ENCODE results near the gene SLC7A6. TPM values are rescaled to one million over a fixed set of nuclear protein-coding genes. Genes with fewer than 3 reads are reported as not detected.
A peak's percentile ranks its signal among the peaks of the same experiment; 100 is the strongest.

SLC7A6 gene
- total and polyA plus RNA-seq, 2 of the 8 experiments (the other 6 are each of a cell fraction or from before 2014, with no cell fraction given), result 28.0 to 37.8 TPM

GRCh38 chr16:68249371-68249770, 15.0 kb upstream of the SLC7A6 start:
- Histone ChIP-seq H4K8ac (ENCODE audit: extremely low read depth, insufficient read depth, low read length) (peak overlapping the region; percentile 16; the same call in 1 of the 2 replicates), H2AFZ (ENCODE audit: low read length) (no peak overlapping the region), H2BK120ac (replicated peaks; ENCODE audit: low read depth, low read length) (no peak overlapping the region), H2BK12ac (ENCODE audit: low read depth, low read length) (no peak overlapping the region), H3K79me1 (ENCODE audit: low read depth, low read length) (peaks cover 2% of the 10 kb centered on the region; the same call in 1 of the 2 replicates), H3K4me1 (replicated peaks in 1 of 4; ENCODE audit: control insufficient read depth in 3 of 4, insufficient read depth in 4 of 4, low read length in 3 of 4) (peaks cover 0 to 4% (median 2%) of the 10 kb centered on the region in 4 experiments; a peak in 5 of 7 replicates), H3K79me2 (ENCODE audit: control insufficient read depth in 1 of 2, insufficient read depth in 2 of 2, low read length in 2 of 2) (no peaks in the 10 kb centered on the region), H3K14ac (ENCODE audit: insufficient read length) (no peak overlapping the region), H3K36me3 (ENCODE audit: control insufficient read depth in 2 of 4, insufficient read depth in 4 of 4, low read length in 3 of 4) (no peaks in the 10 kb centered on the region), H4K20me1 (replicated peaks in 1 of 2; ENCODE audit: control insufficient read depth in 1 of 2, insufficient read depth in 2 of 2, low read length in 2 of 2) (no peaks in the 10 kb centered on the region), H2AK5ac (ENCODE audit: low read depth, low read length) (no peak overlapping the region), H3K27ac (ENCODE audit: low read depth, low read length) (no peak overlapping the region), H3K27me3 (replicated peaks in 1 of 4; ENCODE audit: control insufficient read depth in 3 of 4, extremely low read depth in 1 of 4, insufficient read depth in 3 of 4, low read length in 3 of 4) (peaks cover 0 to 5% (median 2%) of the 10 kb centered on the region in 4 experiments; a peak in 5 of 7 replicates), H3K4ac (replicated peaks; ENCODE audit: insufficient read length, low read depth, low read length) (no peak overlapping the region), H4K5ac (ENCODE audit: insufficient read length, low read depth, low read length) (no peak overlapping the region), H3K23me2 (ENCODE audit: low read depth, low read length) (peaks cover 13% of the 10 kb centered on the region; the same call in 1 of the 2 replicates), H2BK15ac (ENCODE audit: low read length) (no peak overlapping the region), H3K9me3 (ENCODE audit: insufficient read depth in 2 of 2, low read depth in 1 of 2, low read length in 1 of 2) (no peaks in the 10 kb centered on the region), H3K23ac (ENCODE audit: insufficient read length) (no peak overlapping the region), H3K9ac (replicated peaks in 1 of 4; ENCODE audit: extremely low read depth in 1 of 4, low read depth in 3 of 4, low read length in 3 of 4) (no peak overlapping the region), H2BK5ac (ENCODE audit: low read depth, low read length) (no peak overlapping the region), H3K56ac (replicated peaks; ENCODE audit: insufficient read length, low read depth, low read length) (no peak overlapping the region), H4K91ac (replicated peaks; ENCODE audit: insufficient read length, low read length) (no peak overlapping the region), H3K18ac (ENCODE audit: extremely low read depth, low read length) (no peak overlapping the region), H3K4me3 (ENCODE audit: extremely low read depth in 1 of 4, insufficient read depth in 2 of 4, low read depth in 3 of 4, low read length in 4 of 4) (no peak overlapping the region), H2BK20ac (ENCODE audit: low read length) (no peak overlapping the region), H3K4me2 (ENCODE audit: insufficient read depth in 1 of 2, low read depth in 2 of 2, low read length in 2 of 2) (no peak overlapping the region)
- POLR2A ChIA-PET (ENCODE audit: partially characterized antibody), result interaction anchor here (2.4 to 3.7 kb wide), 2 partner anchors 12 to 13 kb away, joined by 6 to 10 read pairs; partner anchors contain the start of gene ESRP2
- WGBS, 2 experiments (ENCODE audit: extremely low coverage in 1 of 2, insufficient coverage in 1 of 2, insufficient read length in 1 of 2, insufficient replicate concordance in 2 of 2, low coverage in 1 of 2, low lambda C conversion rate in 2 of 2, missing lambda C conversion rate in 1 of 2), result 89% methylated on average over 4 of the region's 4 CpGs; no CpG with 5 or more reads in 1 of the 2 experiments
- DNase-seq (ENCODE audit: low read depth in 1 of 2, low spot score in 2 of 2) (no peak), FAIRE-seq (no peak)
- CTCF ChIA-PET (ENCODE audit: partially characterized antibody), result interaction anchor here (1.1 to 6.2 kb wide), 3 partner anchors 9 to 20 kb away, joined by 3 to 108 read pairs (median 10); partner anchors contain the start of gene SLC7A6
- no peak for TF ChIP-seq JUN (IDR thresholded peaks at IDR 0.05; ENCODE audit: low read depth, low read length)
- no peak for TF ChIP-seq CBX5 (IDR thresholded peaks at IDR 0.05; ENCODE audit: low read depth, low read length)
- no peak for TF ChIP-seq RXRA (IDR thresholded peaks at IDR 0.05; ENCODE audit: insufficient read depth, low read depth, low read length)
- no peak for TF ChIP-seq E2F6 (IDR thresholded peaks at IDR 0.05)
- no peak for TF ChIP-seq RFX5 (IDR thresholded peaks at IDR 0.05; ENCODE audit: borderline replicate concordance, low read depth, low read length)
- TF ChIP-seq RBBP5 (IDR thresholded peaks at IDR 0.05; ENCODE audit: borderline replicate concordance, low read depth, low read length), result no peak
- TF ChIP-seq, protein P1, sequence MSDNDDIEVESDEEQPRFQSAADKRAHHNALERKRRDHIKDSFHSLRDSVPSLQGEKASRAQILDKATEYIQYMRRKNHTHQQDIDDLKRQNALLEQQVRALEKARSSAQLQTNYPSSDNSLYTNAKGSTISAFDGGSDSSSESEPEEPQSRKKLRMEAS (IDR thresholded peaks at IDR 0.05), result no peak
- TF ChIP-seq NANOG (IDR thresholded peaks at IDR 0.05; ENCODE audit: insufficient read depth, low read depth, low read length, poor library complexity, severe bottlenecking), result no peak
- no peak for TF ChIP-seq EGR1 (IDR thresholded peaks at IDR 0.05; ENCODE audit: borderline replicate concordance, low read depth, low read length)
- TF ChIP-seq SP1 (IDR thresholded peaks at IDR 0.05; ENCODE audit: low read depth, low read length), result no peak
- TF ChIP-seq POU5F1 (IDR thresholded peaks at IDR 0.05; ENCODE audit: low read depth, low read length), result no peak
- no peak for TF ChIP-seq FOSL1 (IDR thresholded peaks at IDR 0.05; ENCODE audit: insufficient read depth, low read depth, low read length)
- no peak for TF ChIP-seq SUZ12 (IDR thresholded peaks at IDR 0.05; ENCODE audit: low read length)
